Breast epithelium (tissue), 4 donors: ENCODE results near the gene INHA. TPM values are rescaled to one million over a fixed set of nuclear protein-coding genes. Genes with fewer than 3 reads are reported as not detected.

Experiments used
- DNase-seq, 2 donors: peaks; one replicate each; pipeline ENCODE4 v3.0.0-alpha.2; 2019; ENCODE audit warnings: low spot score in 2 of 2
- H3K27ac ChIP-seq, 2 donors: fragments of 200-600 bp; sonication (generic) in 1 of 2; one replicate each; pipeline ENCODE4 v1.5.1; 2016 to 2019; ENCODE audit warnings: mild to moderate bottlenecking in 1 of 2
- H3K27me3 ChIP-seq, 2 donors: fragments of 200-600 bp; sonication (generic) in 1 of 2; one replicate each; pipeline versions ENCODE4 v1.5.1 to v1.6.0; 2017 to 2019; ENCODE audit warnings: control low read depth in 1 of 2, mild to moderate bottlenecking in 1 of 2
- H3K36me3 ChIP-seq: fragments of 200-600 bp; one replicate; pipeline ENCODE4 v1.5.1; 2019
- H3K4me1 ChIP-seq, 2 donors: fragments of 200-600 bp; sonication (generic); one replicate each; pipeline ENCODE4 v1.5.1; 2016 to 2019; ENCODE audit warnings: control low read depth in 1 of 2
- H3K4me3 ChIP-seq, 3 donors: fragments of 200-600 bp; sonication (generic); 1 replicate in 2 of 3; 2 replicates in 1 of 3; pipeline ENCODE4 v1.5.1; 2016 to 2019; ENCODE audit warnings: mild to moderate bottlenecking in 3 of 3, moderate library complexity in 2 of 3
- H3K9me3 ChIP-seq, 2 donors: fragments of 200-600 bp; sonication (generic) in 1 of 2; one replicate each; pipeline ENCODE4 v1.5.1; 2016 to 2019; ENCODE audit warnings: control low read depth in 1 of 2
- CTCF ChIP-seq, 3 donors: fragments of 450-650 bp; IDR thresholded peaks; one replicate each; pipeline ENCODE4 v1.5.1; 2016 to 2017; ENCODE audit warnings: antibody characterized with exemption in 3 of 3, mild to moderate bottlenecking in 3 of 3, moderate library complexity in 3 of 3
- POLR2A ChIP-seq: fragments of 450-650 bp; IDR thresholded peaks from one replicate; pipeline ENCODE4 v1.6.1; 2016; ENCODE audit warnings: antibody characterized with exemption, mild to moderate bottlenecking, moderate library complexity
- POLR2AphosphoS5 ChIP-seq, 3 donors: sonication (generic); formaldehyde crosslinking; IDR thresholded peaks; one replicate each; pipeline ENCODE4 v1.6.1; 2017; ENCODE audit warnings: antibody characterized with exemption in 3 of 3
- intact Hi-C: fragments of 100-400 bp; cut with DNase I; formaldehyde crosslinking; loops from one replicate; pipeline ENCODE4 v1.15.1; 2023; ENCODE audit warnings: low total_unique reads
- total RNA-seq, 3 donors: library from RNA; depleted of rRNA; stranded (reverse); fragments of >200 nt; gene quantifications; one replicate each; pipeline ENCODE4 v1.1.0, GENCODE V29; 2016

The INHA gene
- total RNA-seq, 3 donors from 2014 or later, result 0.64 to 0.73 TPM; not detected in 1

GRCh38 chr2:219557791-219558785 lies 14.0 kb upstream of the INHA start:
- H3K27ac ChIP-seq, result no peak overlapping the region
- no peaks in the 10 kb centered on the region for H3K9me3 ChIP-seq
- no peaks in the 10 kb centered on the region for H3K4me1 ChIP-seq
- H3K27me3 ChIP-seq, result no peaks in the 10 kb centered on the region
- intact Hi-C loops, result no loop called here
- no peak for DNase-seq
- no peaks in the 10 kb centered on the region for H3K36me3 ChIP-seq
- no peak overlapping the region for H3K4me3 ChIP-seq
- TF ChIP-seq POLR2AphosphoS5 (IDR thresholded peaks at IDR 0.05) (no peak), CTCF (IDR thresholded peaks at IDR 0.05) (no peak), POLR2A (no peak)

- TF ChIP-seq POLR2A (no peak), POLR2AphosphoS5 (IDR thresholded peaks at IDR 0.05) (no peak)
- no peaks in the 10 kb centered on the region for H3K4me1 ChIP-seq
- no peaks in the 10 kb centered on the region for H3K27me3 ChIP-seq
- no peak for DNase-seq
- no peak overlapping the region for H3K4me3 ChIP-seq
- no peaks in the 10 kb centered on the region for H3K9me3 ChIP-seq
- H3K27ac ChIP-seq, result no peak overlapping the region
- no peaks in the 10 kb centered on the region for H3K36me3 ChIP-seq
- intact Hi-C loops, result no loop called here
Observed at GRCh38 chr2:219559156-219559915, 12.8 kb upstream of the INHA start.

GRCh38 chr2:219560037-219560892 lies 11.8 kb upstream of the INHA start:
- Histone ChIP-seq H3K27me3 (no peaks in the 10 kb centered on the region), H3K9me3 (no peaks in the 10 kb centered on the region), H3K36me3 (no peaks in the 10 kb centered on the region), H3K4me1 (no peaks in the 10 kb centered on the region), H3K4me3 (no peak overlapping the region), H3K27ac (no peak overlapping the region)
- intact Hi-C loops, result no loop called here
- TF ChIP-seq CTCF (IDR thresholded peaks at IDR 0.05), result peak in 1 of 3 donors; percentile 33
- TF ChIP-seq POLR2A, result no peak
- DNase-seq, result no peak

DNA sequence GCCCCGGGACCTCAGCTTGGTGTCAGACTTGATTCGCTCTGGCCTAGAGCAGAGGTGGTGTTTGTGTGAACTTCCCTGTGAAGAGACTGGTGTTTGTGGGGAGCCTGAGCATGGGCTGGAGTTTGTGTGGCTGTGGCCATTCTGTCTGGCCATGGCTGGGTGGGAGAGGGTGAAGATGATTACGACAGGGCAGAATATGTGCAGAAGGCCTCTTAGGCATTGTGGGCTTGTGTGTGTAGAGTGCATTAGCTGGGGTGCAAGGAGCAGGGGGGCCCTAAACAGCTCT lies 11.3 kb upstream of the INHA start:
- DNase-seq, result no peak
- no peak for TF ChIP-seq POLR2AphosphoS5 (IDR thresholded peaks at IDR 0.05)
- TF ChIP-seq POLR2A, result no peak
- no peak for TF ChIP-seq CTCF (IDR thresholded peaks at IDR 0.05)
- no peaks in the 10 kb centered on the region for H3K27me3 ChIP-seq
- H3K4me3 ChIP-seq, result no peak overlapping the region
- no peaks in the 10 kb centered on the region for H3K9me3 ChIP-seq
- no peaks in the 10 kb centered on the region for H3K4me1 ChIP-seq
- intact Hi-C loops, result no loop called here
- H3K27ac ChIP-seq, result no peak overlapping the region
- H3K36me3 ChIP-seq, result no peaks in the 10 kb centered on the region
